Right cardiac atrium (tissue), 5 donors: Measurements from ENCODE around the gene HSD17B3. TPM values are rescaled to one million over a fixed set of nuclear protein-coding genes. Genes with fewer than 3 reads are reported as not detected.

Experiments
- ATAC-seq, 2 donors: fragments of 200-7000 bp; cut with Tn5 transposase; one replicate each; pipeline versions ENCODE4 v1.8.0 to v1.9.1; 2020; ENCODE audit warnings: moderate library complexity in 2 of 2, mild to moderate bottlenecking in 1 of 2
- DNase-seq, 3 donors: peaks; one replicate each; pipeline ENCODE4 v3.0.0-alpha.2; 2020
- H3K27ac ChIP-seq: one replicate; pipeline ENCODE4 v1.5.1; 2013; ENCODE audit warnings: mild to moderate bottlenecking, low read length, control low read depth, moderate library complexity
- H3K27me3 ChIP-seq: one replicate; pipeline ENCODE4 v1.6.1; 2013; ENCODE audit not compliant: control insufficient read depth, insufficient read depth
- H3K4me1 ChIP-seq: one replicate; pipeline ENCODE4 v1.6.1; 2013; ENCODE audit warnings: low read length; ENCODE audit not compliant: control insufficient read depth, insufficient read depth
- H3K4me3 ChIP-seq: one replicate; pipeline ENCODE4 v1.5.1; 2013; ENCODE audit warnings: low read length, control low read depth
- H3K9me3 ChIP-seq: one replicate; pipeline ENCODE4 v1.6.1; 2013; ENCODE audit warnings: low read length; ENCODE audit not compliant: control insufficient read depth
- WGBS: extraction: QIAGEN DNeasy Blood & Tissue Kit; methylation state at CpG from one replicate; pipeline ENCODE4 v1.1.7; 2013; 5-methylcytosine and 5-hydroxymethylcytosine counted together
- intact Hi-C, 4 donors: fragments of 100-400 bp; cut with DNase I; formaldehyde crosslinking; loops; one replicate each; pipeline versions ENCODE4 v1.11.0 to v1.14.0; 2022 to 2023
- polyA plus RNA-seq: library from polyadenylated mRNA; stranded (reverse); fragments of 200-250 nt; gene quantifications from one replicate; pipeline ENCODE4 v1.2.3, GENCODE V29; 2013
- total RNA-seq, 4 donors: library from RNA; stranded (reverse); fragmentation: NEBNext Ultra II Directional; extraction: Animal tissue kit (Norgen Biotek cat#: 25700); gene quantifications; one replicate each; pipeline ENCODE4 v1.2.1, GENCODE V29; 2021
- donor health status: healthy with polysubstance abuse.
- donor health status: DM: no; HTN: yes; CAD: no.
- donor health status: DM: no; HTN: no; CAD: no.
- donor health status: DM: no; HTN: yes; CAD: no; lungs with severe emphysema.
- donor health status: DM: yes; HTN: yes; CAD: no.

HSD17B3 gene
- total and polyA plus RNA-seq, 5 donors: 0.99 to 1.8 (median 1.2) TPM

DNA sequence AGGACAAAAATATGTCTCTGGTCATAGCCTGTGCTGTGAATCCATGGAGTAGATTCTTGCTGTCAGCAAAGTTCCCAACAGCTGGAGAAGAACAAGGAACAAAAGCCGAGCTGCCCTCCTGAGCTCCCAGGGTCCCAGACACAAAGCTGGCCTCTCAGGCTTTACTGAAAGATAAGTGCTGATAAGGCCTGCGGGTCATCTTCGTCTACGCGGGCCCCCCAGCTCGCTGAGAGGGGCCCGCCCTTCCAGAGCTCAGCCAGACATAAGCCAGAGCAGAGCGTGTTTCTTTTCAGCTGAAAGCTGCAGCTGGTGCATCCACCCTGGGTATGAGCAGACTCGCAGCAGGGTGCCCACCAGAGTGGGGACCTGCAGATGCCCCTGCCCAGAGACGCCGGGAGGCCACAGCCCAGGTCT is 84.7 kb downstream of the HSD17B3 start:
- Histone ChIP-seq H3K27me3 (no peaks in the 10 kb centered on the region), H3K27ac (no peak overlapping the region), H3K4me3 (no peak overlapping the region), H3K4me1 (no peaks in the 10 kb centered on the region), H3K9me3 (no peaks in the 10 kb centered on the region)
- intact Hi-C loops: loop anchor here in 3 of 4 donors (5.0 to 10.0 kb wide), 3 partner anchors 152 to 492 kb away; no protein-coding TSS in a partner anchor
- DNase-seq: peak; percentile 47 to 86 (median 76)
- 19% methylated on average over 11 of the region's 11 CpGs for WGBS
- ATAC-seq: peak; percentile 52 to 57

DNA sequence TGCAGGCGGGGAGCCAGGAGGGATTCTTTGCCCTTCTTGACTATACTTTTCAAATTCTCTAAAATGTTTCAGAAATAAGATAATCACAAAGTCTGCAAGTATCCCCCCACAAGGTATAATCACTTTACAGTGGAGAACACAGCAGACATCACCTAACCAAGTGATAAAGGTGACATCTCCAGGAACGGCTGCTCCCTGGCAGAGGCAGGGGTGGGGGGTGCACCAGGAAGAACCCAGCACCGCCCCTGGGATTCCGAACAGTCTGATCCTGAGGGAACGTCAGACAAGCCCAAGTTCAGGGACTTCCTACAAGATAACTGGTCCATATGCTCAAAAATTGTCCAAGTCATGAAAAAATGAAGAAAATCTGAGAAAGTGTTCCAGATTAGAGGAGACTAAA is 85.4 kb downstream of the HSD17B3 start:
- H3K4me1 ChIP-seq: no peaks in the 10 kb centered on the region
- DNase-seq (no peak), ATAC-seq (no peak)
- no peak overlapping the region for H3K27ac ChIP-seq
- intact Hi-C loops: loop anchor here in 3 of 4 donors (5.0 to 10.0 kb wide), 3 partner anchors 152 to 492 kb away; no protein-coding TSS in a partner anchor
- H3K4me3 ChIP-seq: no peak overlapping the region
- no peaks in the 10 kb centered on the region for H3K27me3 ChIP-seq
- no peaks in the 10 kb centered on the region for H3K9me3 ChIP-seq
- WGBS: 52% methylated on average over 5 of the region's 5 CpGs

DNA sequence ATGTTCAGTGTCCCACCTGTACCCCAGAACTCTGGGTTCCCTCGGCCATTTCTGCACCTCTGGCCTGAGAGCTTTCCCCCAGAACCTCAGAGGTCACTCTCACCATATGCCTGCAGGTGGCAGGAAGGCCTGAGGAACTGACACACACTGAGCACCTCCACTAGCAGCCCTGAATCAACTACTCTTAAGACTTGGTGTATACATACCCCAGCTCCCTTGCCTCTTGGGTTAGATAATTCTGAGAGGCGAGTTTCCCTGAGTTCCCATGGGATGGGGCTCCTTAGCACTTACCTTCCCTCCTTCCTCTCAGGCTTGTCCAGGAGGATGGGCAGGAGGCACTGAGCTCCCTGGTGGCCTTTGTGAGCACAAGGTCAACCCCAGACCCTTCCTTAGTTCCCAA is 86.1 kb downstream of the HSD17B3 start:
- Histone ChIP-seq H3K4me3 (no peak overlapping the region), H3K9me3 (no peaks in the 10 kb centered on the region), H3K27ac (no peak overlapping the region), H3K4me1 (no peaks in the 10 kb centered on the region), H3K27me3 (no peaks in the 10 kb centered on the region)
- DNase-seq: no peak
- WGBS: 77% methylated on average over 2 of the region's 2 CpGs
- ATAC-seq: no peak
- intact Hi-C loops: loop anchor here in 3 of 4 donors (5.0 to 10.0 kb wide), 3 partner anchors 151 to 491 kb away; no protein-coding TSS in a partner anchor

DNA sequence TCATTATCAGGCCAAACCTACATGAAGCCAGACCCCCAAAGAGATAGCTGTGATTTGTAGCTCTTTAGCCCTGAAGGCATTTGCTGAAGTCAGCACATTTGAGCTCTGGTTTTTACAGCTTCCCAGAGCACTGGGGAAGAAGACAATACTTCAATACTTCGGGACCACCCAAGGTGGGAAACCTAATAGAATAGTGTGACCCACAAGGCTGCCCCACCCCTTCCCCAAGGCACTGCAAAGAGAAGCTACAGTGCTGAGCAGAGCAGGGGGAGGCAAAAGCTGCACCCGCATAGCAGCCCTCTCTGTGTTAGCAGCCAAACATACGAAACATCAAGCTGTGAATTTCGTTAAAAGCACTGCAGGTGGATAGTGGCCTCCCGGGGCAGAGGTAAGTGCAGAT is 87.3 kb downstream of the HSD17B3 start:
- no peak for DNase-seq
- no peak overlapping the region for H3K27ac ChIP-seq
- H3K27me3 ChIP-seq: no peaks in the 10 kb centered on the region
- no peaks in the 10 kb centered on the region for H3K9me3 ChIP-seq
- WGBS: 56% methylated on average over 5 of the region's 5 CpGs
- ATAC-seq: no peak
- intact Hi-C loops: loop anchor here in 3 of 4 donors (5.0 to 10.0 kb wide), 3 partner anchors 150 to 490 kb away; no protein-coding TSS in a partner anchor
- no peak overlapping the region for H3K4me3 ChIP-seq
- no peaks in the 10 kb centered on the region for H3K4me1 ChIP-seq

DNA sequence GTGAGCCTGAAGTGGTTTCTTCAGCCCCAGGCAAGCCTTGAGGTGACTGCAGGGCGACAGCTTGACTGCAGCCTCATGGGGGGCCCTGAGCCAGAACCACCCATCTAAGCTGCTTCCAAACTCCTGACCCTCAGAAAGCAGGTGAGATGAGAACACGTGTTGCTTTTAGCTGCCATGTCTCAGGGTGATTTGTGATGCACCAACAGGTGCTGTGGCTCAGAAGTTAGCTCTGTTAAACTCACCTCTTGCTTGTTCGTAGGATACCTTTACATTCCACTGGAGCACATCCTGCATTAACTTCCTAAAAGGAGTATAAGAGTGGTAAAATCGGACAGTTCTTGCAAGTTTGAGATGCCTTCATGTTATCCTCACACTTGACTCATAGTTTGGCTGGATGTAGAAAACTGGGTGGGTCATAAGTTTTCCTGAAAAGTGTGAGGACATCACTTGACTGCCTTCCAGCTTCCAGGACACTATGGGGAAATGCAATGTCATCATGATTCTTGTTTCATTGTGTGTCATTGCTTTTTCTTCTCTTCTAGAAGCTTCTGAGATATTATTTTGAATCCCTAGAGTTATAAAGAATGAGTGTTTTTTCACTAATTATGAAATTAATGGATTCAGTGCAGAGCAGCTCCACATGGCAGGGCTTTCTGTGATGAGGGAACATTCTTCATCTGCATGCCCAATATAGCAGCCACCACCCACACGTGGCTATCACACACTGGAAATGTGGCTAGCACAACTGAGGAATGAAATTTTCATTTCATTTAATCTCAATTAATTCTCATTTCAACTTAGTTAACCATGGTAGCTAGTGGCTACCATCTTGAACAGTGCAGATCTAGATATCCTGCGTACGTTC is 92.3 kb downstream of the HSD17B3 start:
- Histone ChIP-seq H3K27ac (no peak overlapping the region), H3K4me3 (no peak overlapping the region), H3K27me3 (no peaks in the 10 kb centered on the region), H3K9me3 (peaks cover 2% of the 10 kb centered on the region), H3K4me1 (no peaks in the 10 kb centered on the region)
- intact Hi-C loops: loop anchor here in 2 of 4 donors (10.0 kb wide), 2 partner anchors 145 to 485 kb away; no protein-coding TSS in a partner anchor
- no peak for DNase-seq
- peak in 1 of 2 donors; percentile 59 for ATAC-seq
- WGBS: 82% methylated on average over 7 of the region's 7 CpGs

DNA sequence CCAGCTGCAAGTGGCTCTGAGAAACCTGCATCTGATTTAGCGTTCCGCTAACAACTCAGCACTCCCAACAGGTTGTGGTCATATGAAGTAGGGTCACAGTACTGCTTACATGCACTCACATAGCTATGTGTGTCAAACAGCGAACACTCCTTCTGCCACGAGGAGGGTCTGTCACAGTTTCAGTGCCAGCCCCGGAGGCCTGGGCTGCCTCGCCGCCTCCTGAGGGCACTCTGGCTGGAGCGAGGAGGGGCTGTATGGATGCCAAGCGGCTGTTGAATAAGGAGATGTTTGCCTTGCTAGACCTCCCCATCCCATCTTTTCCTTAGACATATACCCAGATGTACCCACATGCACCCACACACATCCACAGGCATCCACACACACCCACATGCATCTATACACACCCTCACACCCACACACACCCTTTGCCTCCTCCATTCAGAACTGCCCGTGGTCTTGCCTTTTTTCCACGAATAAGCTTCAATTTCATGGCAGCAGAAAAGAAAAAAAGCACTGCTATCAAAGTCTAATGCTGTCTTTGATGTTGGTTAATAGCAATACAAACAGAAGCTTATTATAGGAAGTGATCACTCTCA is 95.7 kb downstream of the HSD17B3 start:
- H3K9me3 ChIP-seq: peaks cover 2% of the 10 kb centered on the region
- ATAC-seq (no peak), DNase-seq (no peak)
- no peak overlapping the region for H3K27ac ChIP-seq
- no peaks in the 10 kb centered on the region for H3K4me1 ChIP-seq
- intact Hi-C loops: no loop called here
- 93% methylated on average over 11 of the region's 11 CpGs for WGBS
- no peak overlapping the region for H3K4me3 ChIP-seq
- H3K27me3 ChIP-seq: no peaks in the 10 kb centered on the region

DNA sequence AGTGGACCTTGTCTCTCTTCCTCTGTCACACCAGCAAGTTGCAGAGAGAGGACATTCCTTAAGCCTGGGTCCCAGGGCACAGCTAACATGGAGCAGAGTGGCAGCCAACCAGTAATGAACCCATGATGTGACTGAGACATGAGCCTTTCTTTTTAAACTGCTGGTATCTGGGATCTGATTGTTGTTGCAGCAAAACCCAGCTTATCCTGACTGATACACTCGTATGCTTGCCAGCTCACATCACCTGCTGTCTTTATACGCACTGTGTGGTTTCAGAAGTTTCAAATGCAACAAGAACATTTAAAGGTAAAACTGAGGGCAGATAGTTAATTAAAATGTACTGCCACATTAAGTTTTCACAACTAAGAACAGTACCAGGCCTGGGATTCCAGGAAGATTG is 97.1 kb downstream of the HSD17B3 start:
- intact Hi-C loops: no loop called here
- peaks cover 2% of the 10 kb centered on the region for H3K9me3 ChIP-seq
- H3K27me3 ChIP-seq: no peaks in the 10 kb centered on the region
- ATAC-seq (no peak), DNase-seq (no peak)
- H3K4me1 ChIP-seq: no peaks in the 10 kb centered on the region
- H3K4me3 ChIP-seq: no peak overlapping the region
- WGBS: 95% methylated on average over 2 of the region's 2 CpGs
- no peak overlapping the region for H3K27ac ChIP-seq

DNA sequence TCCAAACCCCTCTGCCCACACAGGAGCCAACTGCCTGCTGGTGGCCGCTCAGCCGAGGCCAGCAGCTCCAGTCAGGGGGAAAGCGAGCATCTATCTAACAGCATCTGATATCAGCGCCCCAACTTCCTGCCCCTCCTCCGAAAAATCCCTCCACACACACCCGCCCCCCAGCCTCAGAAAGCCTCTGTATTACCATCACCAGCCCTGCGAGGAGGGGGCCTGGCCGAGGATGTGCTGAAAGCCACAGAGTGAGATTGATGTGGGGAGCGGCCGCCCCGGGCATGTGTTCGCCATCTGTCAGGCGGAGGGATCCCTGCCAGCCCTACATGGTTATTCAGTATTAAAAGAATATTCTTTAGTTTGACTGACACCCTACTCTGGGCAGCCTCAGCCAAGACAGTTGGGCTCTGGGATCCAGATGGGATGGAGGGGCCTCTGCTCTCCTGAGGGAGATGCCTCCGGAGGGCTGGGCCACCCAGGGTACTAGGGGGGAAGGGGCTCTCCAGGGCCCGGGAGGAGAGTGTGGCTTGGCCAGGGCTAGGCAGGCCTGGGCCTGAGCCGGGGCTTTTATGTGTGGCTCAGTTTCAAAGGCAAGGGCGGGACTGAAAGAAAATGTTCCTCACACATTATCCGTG is 98.0 kb downstream of the HSD17B3 start:
- 52% methylated on average over 18 of the region's 18 CpGs for WGBS
- H3K9me3 ChIP-seq: peaks cover 2% of the 10 kb centered on the region
- intact Hi-C loops: no loop called here
- no peak overlapping the region for H3K27ac ChIP-seq
- no peak overlapping the region for H3K4me3 ChIP-seq
- H3K4me1 ChIP-seq: no peaks in the 10 kb centered on the region
- H3K27me3 ChIP-seq: no peaks in the 10 kb centered on the region
- DNase-seq: peak; percentile 18 to 73 (median 62)
- ATAC-seq: peak; percentile 41 to 48

DNA sequence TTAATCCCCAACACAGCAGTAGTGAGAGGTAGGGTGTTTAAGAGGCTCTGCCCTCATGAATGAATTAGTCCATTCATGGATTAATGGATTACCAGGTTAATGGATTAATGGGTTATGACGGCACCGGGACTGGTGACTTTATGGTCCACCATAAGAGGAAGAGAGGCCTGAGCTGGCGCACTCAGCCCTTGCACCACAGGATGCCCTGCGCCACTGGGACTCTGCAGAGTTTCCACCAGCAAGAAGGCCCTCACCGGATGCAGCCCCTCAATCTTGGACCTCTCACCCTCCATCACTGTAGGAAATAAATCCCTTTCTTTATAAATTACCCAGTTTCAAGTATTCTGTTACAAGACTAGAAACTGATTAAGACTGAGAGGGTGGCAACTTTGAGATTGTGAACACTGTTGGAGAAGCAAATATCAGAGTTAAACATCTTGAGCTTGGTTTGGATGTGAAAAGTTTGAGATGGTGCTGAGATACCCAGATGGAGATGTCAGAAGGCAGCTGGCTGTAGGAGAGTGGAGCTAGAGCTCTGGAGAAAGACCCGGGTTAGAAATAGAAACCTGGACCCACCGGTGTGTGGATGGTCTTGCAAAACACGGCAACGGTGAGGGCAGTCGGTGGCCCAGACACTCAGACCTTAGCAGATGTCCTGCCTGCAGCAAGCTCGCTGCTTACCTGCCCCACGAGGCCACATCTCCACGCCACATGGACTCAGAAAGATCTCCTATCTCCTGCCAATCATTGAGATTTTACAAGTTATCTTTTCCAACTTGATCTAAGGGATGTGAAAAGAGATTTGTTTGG is 98.8 kb downstream of the HSD17B3 start:
- peaks cover 2% of the 10 kb centered on the region for H3K9me3 ChIP-seq
- WGBS: 93% methylated on average over 13 of the region's 13 CpGs
- DNase-seq (no peak), ATAC-seq (no peak)
- no peak overlapping the region for H3K4me3 ChIP-seq
- intact Hi-C loops: no loop called here
- H3K27me3 ChIP-seq: no peaks in the 10 kb centered on the region
- H3K4me1 ChIP-seq: no peaks in the 10 kb centered on the region
- no peak overlapping the region for H3K27ac ChIP-seq

DNA sequence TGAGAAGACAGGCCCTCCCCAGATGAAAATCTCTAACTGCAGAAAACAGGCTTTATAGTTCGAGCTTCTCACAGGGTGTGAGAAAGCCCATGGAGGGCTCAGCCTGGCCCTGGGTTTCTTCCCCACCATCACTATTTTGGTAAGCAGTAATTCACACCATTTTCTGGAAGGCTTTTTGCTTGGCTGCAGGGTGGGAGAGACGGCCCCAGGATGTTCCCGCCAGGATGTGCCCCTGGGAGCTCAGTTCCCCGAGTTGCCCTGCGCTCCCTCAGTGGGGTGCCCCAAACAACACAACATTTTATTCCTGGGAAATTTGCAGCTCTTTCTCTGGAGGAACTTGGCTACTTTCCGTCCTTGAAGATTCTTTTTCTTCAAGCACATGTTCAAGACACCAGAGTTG is 100.8 kb downstream of the HSD17B3 start:
- no peak for DNase-seq
- WGBS: 82% methylated on average over 6 of the region's 6 CpGs
- no peak overlapping the region for H3K4me3 ChIP-seq

More for the DNA sequence above, 100.8 kb downstream of the HSD17B3 start:
- no peak overlapping the region for H3K27ac ChIP-seq
- no peaks in the 10 kb centered on the region for H3K4me1 ChIP-seq
- no peaks in the 10 kb centered on the region for H3K27me3 ChIP-seq
- H3K9me3 ChIP-seq: peaks cover 2% of the 10 kb centered on the region
- intact Hi-C loops: no loop called here
- ATAC-seq: no peak
